Hindlimb muscle (tissue), 1 donor: ENCODE results near the gene SCGB1D4. TPM values are rescaled to one million over a fixed set of nuclear protein-coding genes. Genes with fewer than 3 reads are reported as not detected.

Experiments
- DNase-seq: peaks from one replicate; pipeline ENCODE4 v3.0.0-alpha.2; 2013
- polyA plus RNA-seq: library from polyadenylated mRNA; unstranded; fragments of 120-200 nt; gene quantifications from one replicate; pipeline ENCODE4 v1.2.1, GENCODE V29; 2013; ENCODE audit not compliant: insufficient read length

Gene SCGB1D4
- polyA plus RNA-seq, 1 donor, result not detected

GRCh38 chr11:62273789-62274275, 25.0 kb downstream of the SCGB1D4 start:
- DNase-seq, result no peak

- DNase-seq, result no peak
Observed at GRCh38 chr11:62273284-62273683, 25.6 kb downstream of the SCGB1D4 start.

- DNase-seq, result no peak
Observed at GRCh38 chr11:62269654-62270278, 29.1 kb downstream of the SCGB1D4 start, which contains the start of gene SCGB2A2. Gene SCGB2A2 (plus strand): TSS chr11:62270158. CDS start chr11:62270217, 59 bp downstream.

GRCh38 chr11:62267576-62267975, 31.3 kb downstream of the SCGB1D4 start:
- no peak for DNase-seq

GRCh38 chr11:62267050-62267449, 31.8 kb downstream of the SCGB1D4 start:
- no peak for DNase-seq

- no peak for DNase-seq
Observed at GRCh38 chr11:62266558-62266957, 32.3 kb downstream of the SCGB1D4 start.

GRCh38 chr11:62264004-62264403, 34.9 kb downstream of the SCGB1D4 start:
- DNase-seq, result no peak

GRCh38 chr11:62260261-62260953, 38.5 kb downstream of the SCGB1D4 start:
- no peak for DNase-seq

GRCh38 chr11:62256281-62256680, 42.6 kb downstream of the SCGB1D4 start:
- no peak for DNase-seq

GRCh38 chr11:62253999-62254542, 44.8 kb downstream of the SCGB1D4 start:
- no peak for DNase-seq

- no peak for DNase-seq
Observed at GRCh38 chr11:62251698-62252097, 47.2 kb downstream of the SCGB1D4 start.

Other genes with a start within 250 kb of the SCGB1D4 start
- 18.2 TPM for gene INCENP, start 175.1 kb downstream of the SCGB1D4 start, polyA plus RNA-seq
- gene SCGB1D1, start 108.9 kb downstream of the SCGB1D4 start, polyA plus RNA-seq, result not detected
- gene SCGB2A1, start 90.4 kb downstream of the SCGB1D4 start, polyA plus RNA-seq, result not detected
- not detected for gene SCGB1D2, start 56.8 kb downstream of the SCGB1D4 start, polyA plus RNA-seq
- gene SCGB2A2, start 28.9 kb downstream of the SCGB1D4 start, polyA plus RNA-seq, result not detected
- gene ASRGL1, start 38.4 kb upstream of the SCGB1D4 start, polyA plus RNA-seq, result 3.5 TPM
- not detected for gene SCGB1A1, start 120.0 kb upstream of the SCGB1D4 start, polyA plus RNA-seq
- gene AHNAK, start 247.7 kb upstream of the SCGB1D4 start, polyA plus RNA-seq, result 359 TPM